Neural cell (in vitro differentiated cells): ENCODE data around the gene NCKAP5. TPM values are rescaled to one million over a fixed set of nuclear protein-coding genes. Genes with fewer than 3 reads are reported as not detected.

ENCODE experiments used
- H2AFZ ChIP-seq: fragments of 200-600, 300-800 bp; sonication (generic), shearing (Covaris generic); 2 replicates; pipeline ENCODE4 v1.6.0; 2014; ENCODE audit warnings: low read depth, mild to moderate bottlenecking, antibody characterized with exemption, low read length, moderate library complexity
- H3F3A ChIP-seq: fragments of 200-600 bp; shearing (Covaris generic); 2 replicates; pipeline ENCODE4 v1.6.1; 2016; ENCODE audit warnings: mild to moderate bottlenecking, moderate library complexity, mixed read lengths, antibody characterized with exemption, low read length; ENCODE audit not compliant: insufficient read depth, poor library complexity, severe bottlenecking
- H3K27ac ChIP-seq: fragments of 200-600, 300-800 bp; sonication (generic), shearing (Covaris generic); 2 replicates; pipeline ENCODE4 v1.5.1; 2014; ENCODE audit warnings: mild to moderate bottlenecking, low read length, moderate library complexity
- H3K27me3 ChIP-seq: fragments of 300-800, 200-600 bp; sonication (generic), shearing (Covaris generic); 2 replicates; pipeline ENCODE4 v1.6.0; 2014; ENCODE audit warnings: mild to moderate bottlenecking, low read depth, low read length, moderate library complexity; ENCODE audit not compliant: insufficient read depth
- H3K36me3 ChIP-seq: fragments of 300-800, 200-600 bp; sonication (generic), shearing (Covaris generic); 2 replicates; pipeline ENCODE4 v1.5.1; 2014; ENCODE audit warnings: mild to moderate bottlenecking, antibody characterized with exemption, low read length, moderate library complexity; ENCODE audit not compliant: insufficient read depth
- H3K4me2 ChIP-seq: fragments of 300-800, 200-600 bp; sonication (generic), shearing (Covaris generic); 2 replicates; pipeline ENCODE4 v1.6.0; 2014; ENCODE audit warnings: mild to moderate bottlenecking, low read length
- H3K4me3 ChIP-seq: fragments of 300-800, 200-600 bp; sonication (generic), shearing (Covaris generic); 2 replicates; pipeline ENCODE4 v1.5.1; 2014; ENCODE audit warnings: mild to moderate bottlenecking, low read length, moderate library complexity
- H3K79me2 ChIP-seq: fragments of 200-600 bp; shearing (Covaris generic); replicated peaks from 2 replicates; pipeline ENCODE4 v1.6.0; 2014; ENCODE audit warnings: mild to moderate bottlenecking, low read length, moderate library complexity; ENCODE audit not compliant: insufficient read depth
- H3K9ac ChIP-seq: fragments of 300-800, 200-600 bp; sonication (generic), shearing (Covaris generic); 2 replicates; pipeline ENCODE4 v1.6.1; 2016; ENCODE audit warnings: mild to moderate bottlenecking, low read length, mixed read lengths
- H3K9me2 ChIP-seq: fragments of 200-600 bp; shearing (Covaris generic); 2 replicates; pipeline ENCODE4 v1.6.1; 2016; ENCODE audit warnings: mild to moderate bottlenecking, low read length, mixed read lengths; ENCODE audit not compliant: insufficient read depth
- H3K9me3 ChIP-seq: fragments of 200-600, 300-800 bp; sonication (generic), shearing (Covaris generic); 2 replicates; pipeline ENCODE4 v1.6.1; 2016; ENCODE audit warnings: mild to moderate bottlenecking, mixed run types, low read length, moderate library complexity, mixed read lengths
- H4K20me1 ChIP-seq: fragments of 200-600 bp; shearing (Covaris generic); 2 replicates; pipeline ENCODE4 v1.6.1; 2016; ENCODE audit warnings: mild to moderate bottlenecking, mixed run types; ENCODE audit not compliant: insufficient read depth
- CTCF ChIP-seq: fragments of 450-650 bp; IDR thresholded peaks from 2 replicates; pipeline ENCODE4 v1.5.1; 2014; ENCODE audit warnings: antibody characterized with exemption, mild to moderate bottlenecking, moderate library complexity; ENCODE audit not compliant: poor library complexity, severe bottlenecking
- EP300 ChIP-seq: fragments of 450-650 bp; conservative IDR thresholded peaks from 2 replicates; pipeline ENCODE4 v1.6.1; 2014; ENCODE audit warnings: antibody characterized with exemption, mild to moderate bottlenecking, moderate library complexity; ENCODE audit not compliant: poor library complexity, severe bottlenecking
- EZH2 ChIP-seq: fragments of 200-600, 300-800 bp; shearing (Covaris generic), sonication (generic); IDR thresholded peaks from 2 replicates; pipeline ENCODE4 v1.6.1; 2014; ENCODE audit warnings: antibody characterized with exemption, low read length, borderline replicate concordance, mild to moderate bottlenecking; ENCODE audit not compliant: insufficient read depth, poor library complexity, severe bottlenecking
- MXI1 ChIP-seq: fragments of 450-650 bp; conservative IDR thresholded peaks from 2 replicates; pipeline ENCODE4 v1.6.1; 2014; ENCODE audit warnings: antibody characterized with exemption, mild to moderate bottlenecking; ENCODE audit not compliant: poor library complexity, severe bottlenecking
- POLR2AphosphoS5 ChIP-seq: IDR thresholded peaks from 2 replicates; pipeline ENCODE4 v1.6.1; 2012
- RAD21 ChIP-seq: fragments of 450-650 bp; conservative IDR thresholded peaks from 2 replicates; pipeline ENCODE4 v1.6.1; 2014; ENCODE audit warnings: antibody characterized with exemption, mild to moderate bottlenecking, moderate library complexity
- REST ChIP-seq: IDR thresholded peaks from 2 replicates; pipeline ENCODE4 v1.6.1; 2012; ENCODE audit warnings: borderline replicate concordance
- SMC3 ChIP-seq: fragments of 450-650 bp; conservative IDR thresholded peaks from 2 replicates; pipeline ENCODE4 v1.6.1; 2014; ENCODE audit warnings: antibody characterized with exemption, mild to moderate bottlenecking, moderate library complexity; ENCODE audit not compliant: poor library complexity
- TAF1 ChIP-seq: IDR thresholded peaks from 2 replicates; pipeline ENCODE4 v1.6.1; 2012; ENCODE audit warnings: low read depth
- polyA plus RNA-seq: library from polyadenylated mRNA; depleted of rRNA; stranded (reverse); fragments of >200 nt; gene quantifications from 2 replicates; pipeline ENCODE4 v1.2.3, GENCODE V29; 2014

Gene NCKAP5
- polyA plus RNA-seq, 1 donor from 2014 or later: 2.4 TPM

GRCh38 chr2:132815516-132815915 lies 752.7 kb downstream of the NCKAP5 start:
- Histone ChIP-seq H3K9me3 (no peaks in the 10 kb centered on the region), H3K4me2 (no peak overlapping the region), H4K20me1 (no peaks in the 10 kb centered on the region), H3K36me3 (no peaks in the 10 kb centered on the region), H3K4me3 (no peak overlapping the region), H3K9ac (no peak overlapping the region), H3K79me2 (no peaks in the 10 kb centered on the region), H2AFZ (no peak overlapping the region), H3K9me2 (no peaks in the 10 kb centered on the region), H3F3A (no peaks in the 10 kb centered on the region), H3K27me3 (no peaks in the 10 kb centered on the region), H3K27ac (no peak overlapping the region)
- TF ChIP-seq TAF1 (no peak), MXI1 (no peak), REST (no peak), RAD21 (no peak)

- no peak overlapping the region for H3K27ac ChIP-seq
- no peak overlapping the region for H3K9ac ChIP-seq
- TF ChIP-seq REST (no peak), POLR2AphosphoS5 (no peak), EZH2 (no peak), TAF1 (no peak), SMC3 (no peak), RAD21 (no peak), EP300 (no peak), CTCF (no peak), MXI1 (no peak)
- H3K79me2 ChIP-seq: no peaks in the 10 kb centered on the region
- no peaks in the 10 kb centered on the region for H4K20me1 ChIP-seq
- H3K4me2 ChIP-seq: no peak overlapping the region
- no peaks in the 10 kb centered on the region for H3K9me3 ChIP-seq
- H3K27me3 ChIP-seq: no peaks in the 10 kb centered on the region
- no peaks in the 10 kb centered on the region for H3K36me3 ChIP-seq
- H3F3A ChIP-seq: no peaks in the 10 kb centered on the region
- no peak overlapping the region for H3K4me3 ChIP-seq
- no peaks in the 10 kb centered on the region for H3K9me2 ChIP-seq
- no peak overlapping the region for H2AFZ ChIP-seq
These were observed 753.6 kb downstream of the NCKAP5 start for GRCh38 chr2:132814651-132815050.
